ENCODE data around the gene CHIT1. TPM values are rescaled to one million over a fixed set of nuclear protein-coding genes. Genes with fewer than 3 reads are reported as not detected.

CHIT1 gene
- total and polyA plus RNA-seq, 9 of the 15 experiments (the other 6 are each of a cell fraction or from before 2014, with no cell fraction given) = not detected

DNA sequence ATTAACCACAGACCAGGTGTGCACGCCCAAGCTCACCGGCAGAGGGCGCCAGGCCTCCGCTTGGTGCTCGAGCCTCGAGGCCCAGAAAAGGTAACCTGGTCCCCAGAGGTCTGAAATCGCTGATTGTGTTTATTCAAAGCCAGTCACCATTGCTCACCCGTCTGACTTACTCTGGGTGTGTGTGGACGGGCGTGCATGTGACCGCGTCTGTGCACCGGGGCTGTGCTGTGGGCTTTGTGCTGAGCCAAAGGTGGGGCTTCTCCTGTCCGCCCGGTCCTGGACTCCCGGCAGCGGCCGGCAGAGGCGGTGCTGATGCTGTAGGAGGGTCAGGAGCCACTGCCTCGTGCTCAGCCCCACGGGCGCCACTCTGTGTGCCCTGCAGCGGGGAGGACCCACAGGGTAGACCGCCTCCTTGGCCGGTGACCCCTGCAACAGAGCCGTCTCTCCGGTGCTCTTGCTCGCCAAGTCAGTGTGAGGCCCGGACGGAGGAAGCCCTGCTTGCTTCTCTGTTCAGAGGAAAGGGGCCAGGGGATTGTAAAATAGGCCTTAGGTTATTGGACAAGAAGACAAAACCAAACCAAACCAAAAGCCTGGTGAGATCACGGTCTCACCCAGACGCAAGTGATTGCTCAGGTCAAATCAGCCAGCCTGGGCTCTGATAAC, 43.9 kb upstream of the CHIT1 start (continued):
- TF ChIP-seq, protein P1, sequence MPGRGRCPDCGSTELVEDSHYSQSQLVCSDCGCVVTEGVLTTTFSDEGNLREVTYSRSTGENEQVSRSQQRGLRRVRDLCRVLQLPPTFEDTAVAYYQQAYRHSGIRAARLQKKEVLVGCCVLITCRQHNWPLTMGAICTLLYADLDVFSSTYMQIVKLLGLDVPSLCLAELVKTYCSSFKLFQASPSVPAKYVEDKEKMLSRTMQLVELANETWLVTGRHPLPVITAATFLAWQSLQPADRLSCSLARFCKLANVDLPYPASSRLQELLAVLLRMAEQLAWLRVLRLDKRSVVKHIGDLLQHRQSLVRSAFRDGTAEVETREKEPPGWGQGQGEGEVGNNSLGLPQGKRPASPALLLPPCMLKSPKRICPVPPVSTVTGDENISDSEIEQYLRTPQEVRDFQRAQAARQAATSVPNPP (IDR thresholded peaks at IDR 0.05; ENCODE audit: borderline replicate concordance, insufficient read depth, insufficient read length) = no peak
- TF ChIP-seq, protein P2, sequence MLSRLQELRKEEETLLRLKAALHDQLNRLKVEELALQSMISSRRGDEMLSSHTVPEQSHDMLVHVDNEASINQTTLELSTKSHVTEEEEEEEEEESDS (CRISPR knock-in tag; IDR thresholded peaks at IDR 0.05) = no peak
- TF ChIP-seq MCM2 (IDR thresholded peaks at IDR 0.05; ENCODE audit: low read depth) = no peak
- TF ChIP-seq, protein P3, sequence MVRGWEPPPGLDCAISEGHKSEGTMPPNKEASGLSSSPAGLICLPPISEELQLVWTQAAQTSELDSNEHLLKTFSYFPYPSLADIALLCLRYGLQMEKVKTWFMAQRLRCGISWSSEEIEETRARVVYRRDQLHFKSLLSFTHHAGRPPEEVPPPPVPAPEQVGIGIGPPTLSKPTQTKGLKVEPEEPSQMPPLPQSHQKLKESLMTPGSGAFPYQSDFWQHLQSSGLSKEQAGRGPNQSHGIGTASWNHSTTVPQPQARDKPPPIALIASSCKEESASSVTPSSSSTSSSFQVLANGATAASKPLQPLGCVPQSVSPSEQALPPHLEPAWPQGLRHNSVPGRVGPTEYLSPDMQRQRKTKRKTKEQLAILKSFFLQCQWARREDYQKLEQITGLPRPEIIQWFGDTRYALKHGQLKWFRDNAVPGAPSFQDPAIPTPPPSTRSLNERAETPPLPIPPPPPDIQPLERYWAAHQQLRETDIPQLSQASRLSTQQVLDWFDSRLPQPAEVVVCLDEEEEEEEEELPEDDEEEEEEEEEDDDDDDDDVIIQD (CRISPR knock-in tag; IDR thresholded peaks at IDR 0.05) = no peak
- no peak for TF ChIP-seq ARHGAP35 (IDR thresholded peaks at IDR 0.05; ENCODE audit: partially characterized antibody)
- TF ChIP-seq ZNF668 (CRISPR knock-in tag; IDR thresholded peaks at IDR 0.05) = no peak
- TF ChIP-seq KDM1A (IDR thresholded peaks at IDR 0.05) = no peak
- no peak for TF ChIP-seq NR3C1 (CRISPR knock-in tag; IDR thresholded peaks at IDR 0.05)
- TF ChIP-seq, protein P4, sequence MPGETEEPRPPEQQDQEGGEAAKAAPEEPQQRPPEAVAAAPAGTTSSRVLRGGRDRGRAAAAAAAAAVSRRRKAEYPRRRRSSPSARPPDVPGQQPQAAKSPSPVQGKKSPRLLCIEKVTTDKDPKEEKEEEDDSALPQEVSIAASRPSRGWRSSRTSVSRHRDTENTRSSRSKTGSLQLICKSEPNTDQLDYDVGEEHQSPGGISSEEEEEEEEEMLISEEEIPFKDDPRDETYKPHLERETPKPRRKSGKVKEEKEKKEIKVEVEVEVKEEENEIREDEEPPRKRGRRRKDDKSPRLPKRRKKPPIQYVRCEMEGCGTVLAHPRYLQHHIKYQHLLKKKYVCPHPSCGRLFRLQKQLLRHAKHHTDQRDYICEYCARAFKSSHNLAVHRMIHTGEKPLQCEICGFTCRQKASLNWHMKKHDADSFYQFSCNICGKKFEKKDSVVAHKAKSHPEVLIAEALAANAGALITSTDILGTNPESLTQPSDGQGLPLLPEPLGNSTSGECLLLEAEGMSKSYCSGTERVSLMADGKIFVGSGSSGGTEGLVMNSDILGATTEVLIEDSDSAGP (CRISPR knock-in tag; IDR thresholded peaks at IDR 0.05) = no peak
- TF ChIP-seq ZNF133 (CRISPR knock-in tag; IDR thresholded peaks at IDR 0.05) = no peak
- TF ChIP-seq RUNX1 (IDR thresholded peaks at IDR 0.05; ENCODE audit: low read depth) = no peak
- TF ChIP-seq, protein P5, sequence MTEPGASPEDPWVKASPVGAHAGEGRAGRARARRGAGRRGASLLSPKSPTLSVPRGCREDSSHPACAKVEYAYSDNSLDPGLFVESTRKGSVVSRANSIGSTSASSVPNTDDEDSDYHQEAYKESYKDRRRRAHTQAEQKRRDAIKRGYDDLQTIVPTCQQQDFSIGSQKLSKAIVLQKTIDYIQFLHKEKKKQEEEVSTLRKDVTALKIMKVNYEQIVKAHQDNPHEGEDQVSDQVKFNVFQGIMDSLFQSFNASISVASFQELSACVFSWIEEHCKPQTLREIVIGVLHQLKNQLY (CRISPR knock-in tag; conservative IDR thresholded peaks at IDR 0.05) = no peak
- no peak for TF ChIP-seq PRPF4 (IDR thresholded peaks at IDR 0.05; ENCODE audit: insufficient read depth, low read depth, low read length, poor library complexity, severe bottlenecking)
- TF ChIP-seq ZSCAN29 (IDR thresholded peaks at IDR 0.05) = no peak
- TF ChIP-seq, protein P6, sequence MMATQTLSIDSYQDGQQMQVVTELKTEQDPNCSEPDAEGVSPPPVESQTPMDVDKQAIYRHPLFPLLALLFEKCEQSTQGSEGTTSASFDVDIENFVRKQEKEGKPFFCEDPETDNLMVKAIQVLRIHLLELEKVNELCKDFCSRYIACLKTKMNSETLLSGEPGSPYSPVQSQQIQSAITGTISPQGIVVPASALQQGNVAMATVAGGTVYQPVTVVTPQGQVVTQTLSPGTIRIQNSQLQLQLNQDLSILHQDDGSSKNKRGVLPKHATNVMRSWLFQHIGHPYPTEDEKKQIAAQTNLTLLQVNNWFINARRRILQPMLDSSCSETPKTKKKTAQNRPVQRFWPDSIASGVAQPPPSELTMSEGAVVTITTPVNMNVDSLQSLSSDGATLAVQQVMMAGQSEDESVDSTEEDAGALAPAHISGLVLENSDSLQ (IDR thresholded peaks at IDR 0.05) = no peak
- no peak for TF ChIP-seq RBM14 (IDR thresholded peaks at IDR 0.05; ENCODE audit: borderline replicate concordance, insufficient read depth, low read depth, low read length)
- no peak for TF ChIP-seq ZNF76 (CRISPR knock-in tag; IDR thresholded peaks at IDR 0.05; ENCODE audit: borderline replicate concordance)
- TF ChIP-seq TSC22D4 (tag; IDR thresholded peaks at IDR 0.05) = no peak
- no peak for TF ChIP-seq ZNF217 (CRISPR knock-in tag; IDR thresholded peaks at IDR 0.05)
- no peak for TF ChIP-seq ATF1 (CRISPR knock-in tag; IDR thresholded peaks at IDR 0.05)
- peak; percentile 58 for TF ChIP-seq ATF1 (tag; IDR thresholded peaks at IDR 0.05)
- TF ChIP-seq MAFK (IDR thresholded peaks at IDR 0.05; ENCODE audit: low read length) = peak; percentile 46; the same call in 1 of the 2 replicates
- TF ChIP-seq ZNF175 (CRISPR knock-in tag; IDR thresholded peaks at IDR 0.05; ENCODE audit: low read depth) = no peak
